ENCODE measurements around the gene FRRS1L. TPM values are rescaled to one million over a fixed set of nuclear protein-coding genes. Genes with fewer than 3 reads are reported as not detected.
"Not testable (repeated sequence)": the region's sequence is repeated elsewhere in the genome, so short reads cannot be mapped to it uniquely, and the experiment has no call there.

The FRRS1L gene
- total RNA-seq, 4 donors from 2014 or later, result 0.05 to 0.42 TPM; not detected in 2

GRCh38 chr9:109133533-109133932 is 33.5 kb downstream of the FRRS1L start:
- no peak for DNase-seq (ENCODE audit: low spot score in 2 of 2)
- Histone ChIP-seq H3K36me3 (no peaks in the 10 kb centered on the region), H3K9me3 (no peaks in the 10 kb centered on the region), H3K27me3 (no peaks in the 10 kb centered on the region), H3K4me1 (no peaks in the 10 kb centered on the region), H3K4me3 (no peak overlapping the region), H3K27ac (no peak overlapping the region)
- 94% methylated on average over 2 of the region's 2 CpGs for WGBS
- TF ChIP-seq POLR2A (IDR thresholded peaks at IDR 0.05) (no peak), EP300 (IDR thresholded peaks at IDR 0.05) (no peak), CTCF (IDR thresholded peaks at IDR 0.05) (no peak), POLR2AphosphoS5 (IDR thresholded peaks at IDR 0.05) (no peak)

GRCh38 chr9:109132567-109133021 is 34.5 kb downstream of the FRRS1L start:
- TF ChIP-seq POLR2A (IDR thresholded peaks at IDR 0.05), result no peak
- TF ChIP-seq CTCF (IDR thresholded peaks at IDR 0.05), result no peak
- TF ChIP-seq EP300 (IDR thresholded peaks at IDR 0.05), result no peak
- H3K27me3 ChIP-seq, result no peaks in the 10 kb centered on the region
- WGBS, result 73% methylated on average over 2 of the region's 2 CpGs
- no peak overlapping the region for H3K27ac ChIP-seq
- DNase-seq (ENCODE audit: low spot score in 2 of 2), result no peak
- H3K4me3 ChIP-seq, result no peak overlapping the region
- H3K9me3 ChIP-seq, result no peaks in the 10 kb centered on the region
- no peaks in the 10 kb centered on the region for H3K36me3 ChIP-seq
- H3K4me1 ChIP-seq, result no peaks in the 10 kb centered on the region

GRCh38 chr9:109129470-109130197 is 37.4 kb downstream of the FRRS1L start:
- 83% methylated on average over 6 of the region's 6 CpGs for WGBS
- TF ChIP-seq POLR2A (IDR thresholded peaks at IDR 0.05) (no peak), POLR2AphosphoS5 (IDR thresholded peaks at IDR 0.05) (no peak)

GRCh38 chr9:109126671-109127070 is 40.4 kb downstream of the FRRS1L start:
- H3K9me3 ChIP-seq, result not testable (repeated sequence)

More at GRCh38 chr9:109129470-109130197, 37.4 kb downstream of the FRRS1L start:
- Histone ChIP-seq H3K4me3 (no peak overlapping the region), H3K27ac (no peak overlapping the region), H3K27me3 (no peaks in the 10 kb centered on the region), H3K36me3 (no peaks in the 10 kb centered on the region), H3K9me3 (no peaks in the 10 kb centered on the region), H3K4me1 (no peaks in the 10 kb centered on the region)
- no peak for DNase-seq (ENCODE audit: low spot score in 2 of 2)

GRCh38 chr9:109124121-109124520 is 42.9 kb downstream of the FRRS1L start:
- Histone ChIP-seq H3K4me3 (no peak overlapping the region), H3K27ac (no peak overlapping the region), H3K36me3 (no peaks in the 10 kb centered on the region), H3K9me3 (no peaks in the 10 kb centered on the region), H3K27me3 (no peaks in the 10 kb centered on the region), H3K4me1 (peaks cover 6% of the 10 kb centered on the region)
- no peak for TF ChIP-seq CTCF (IDR thresholded peaks at IDR 0.05)
- TF ChIP-seq POLR2A (IDR thresholded peaks at IDR 0.05), result no peak
- TF ChIP-seq POLR2AphosphoS5 (IDR thresholded peaks at IDR 0.05), result no peak
- no peak for TF ChIP-seq EP300 (IDR thresholded peaks at IDR 0.05)
- no peak for DNase-seq (ENCODE audit: low spot score in 2 of 2)
- 78% methylated on average over 2 of the region's 2 CpGs for WGBS

More at GRCh38 chr9:109126671-109127070, 40.4 kb downstream of the FRRS1L start:
- H3K36me3 ChIP-seq; H3K27me3 ChIP-seq; H3K27ac ChIP-seq; H3K4me3 ChIP-seq; H3K4me1 ChIP-seq; DNase-seq (ENCODE audit: low spot score in 2 of 2): not testable (repeated sequence)
- 75% methylated on average over 4 of the region's 4 CpGs for WGBS

GRCh38 chr9:109122726-109123621 is 44.1 kb downstream of the FRRS1L start:
- no peaks in the 10 kb centered on the region for H3K36me3 ChIP-seq
- DNase-seq (ENCODE audit: low spot score in 2 of 2), result no peak
- peaks cover 17% of the 10 kb centered on the region for H3K4me1 ChIP-seq
- H3K9me3 ChIP-seq, result no peaks in the 10 kb centered on the region
- H3K4me3 ChIP-seq, result no peak overlapping the region
- no peak overlapping the region for H3K27ac ChIP-seq
- TF ChIP-seq CTCF (IDR thresholded peaks at IDR 0.05), result no peak
- no peak for TF ChIP-seq POLR2A (IDR thresholded peaks at IDR 0.05)
- no peak for TF ChIP-seq POLR2AphosphoS5 (IDR thresholded peaks at IDR 0.05)
- TF ChIP-seq EP300 (IDR thresholded peaks at IDR 0.05), result no peak
- H3K27me3 ChIP-seq, result no peaks in the 10 kb centered on the region
- 84% methylated on average over 12 of the region's 12 CpGs for WGBS
